Measurements from ENCODE around the gene BRD3. TPM values are rescaled to one million over a fixed set of nuclear protein-coding genes. Genes with fewer than 3 reads are reported as not detected.
"Not testable (repeated sequence)": the region's sequence is repeated elsewhere in the genome, so short reads cannot be mapped to it uniquely, and the experiment has no call there.

The BRD3 gene
- 100 to 1,000 TPM in 1 of 12 donors, 10 to 100 TPM in 11; 45.4 to 418 (median 64.9) TPM for polyA plus RNA-seq (ENCODE audit: insufficient read length in 12 of 12)
- long read RNA-seq, donor 1, partial matches to known transcripts: 0 of 2 reads
- long read RNA-seq, donor 1, other reads (novel, unspliced or antisense): 0 of 2 reads
- long read RNA-seq, donor 2, partial matches to known transcripts: 5 of 5 reads
- long read RNA-seq, donor 2, other reads (novel, unspliced or antisense): 0 of 5 reads
- long read RNA-seq, donor 3, full-length matches to known transcripts: 2 of 9 reads
- long read RNA-seq, donor 3, partial matches to known transcripts: 7 of 9 reads
- long read RNA-seq, donor 3, other reads (novel, unspliced or antisense): 0 of 9 reads
- long read RNA-seq, donor 4, partial matches to known transcripts: 6 of 6 reads
- long read RNA-seq, donor 4, other reads (novel, unspliced or antisense): 0 of 6 reads
- long read RNA-seq, donor 5: 0 reads
- long read RNA-seq, donor 6: 0 reads
- long read RNA-seq, donor 7: 0 reads
- long read RNA-seq, donor 8, full-length matches to known transcripts: 5 of 10 reads
- long read RNA-seq, donor 8, partial matches to known transcripts: 5 of 10 reads
- long read RNA-seq, donor 8, other reads (novel, unspliced or antisense): 0 of 10 reads
- long read RNA-seq, donor 9: 0 reads
- long read RNA-seq, donor 10, full-length matches to known transcripts: 8 of 8 reads
- long read RNA-seq, donor 10, partial matches to known transcripts: 0 of 8 reads
- long read RNA-seq, donor 10, other reads (novel, unspliced or antisense): 0 of 8 reads
- long read RNA-seq, donor 11, full-length matches to known transcripts: 2 of 2 reads
- long read RNA-seq, donor 11, partial matches to known transcripts: 0 of 2 reads
- long read RNA-seq, donor 11, other reads (novel, unspliced or antisense): 0 of 2 reads

GRCh38 chr9:134067904-134068743, at the start of gene BRD3:
Gene BRD3 (minus strand): TSS chr9:134068026. CDS start chr9:134053477, 14,549 bp downstream.
- DNase-seq: peak; percentile 85

GRCh38 chr9:134112561-134112960, 44.7 kb upstream of the BRD3 start:
- DNase-seq: no peak

GRCh38 chr9:134111064-134111463, 43.2 kb upstream of the BRD3 start:
- no peak for DNase-seq

GRCh38 chr9:134103391-134103998, 35.7 kb upstream of the BRD3 start:
- no peak for DNase-seq

GRCh38 chr9:134101623-134102149, 33.9 kb upstream of the BRD3 start:
- no peak for DNase-seq

- not testable (repeated sequence) for DNase-seq
Observed at GRCh38 chr9:134101133-134101532, 33.3 kb upstream of the BRD3 start.

- DNase-seq: no peak
Observed at GRCh38 chr9:134100040-134100439, 32.2 kb upstream of the BRD3 start.

GRCh38 chr9:134099123-134099761, 31.4 kb upstream of the BRD3 start:
- DNase-seq: no peak

- no peak for DNase-seq
Observed at GRCh38 chr9:134089972-134090371, 22.1 kb upstream of the BRD3 start.

GRCh38 chr9:134088063-134088725, 20.4 kb upstream of the BRD3 start:
- DNase-seq: no peak

GRCh38 chr9:134085674-134086073, 17.8 kb upstream of the BRD3 start:
- DNase-seq: no peak

GRCh38 chr9:134083451-134083850, 15.6 kb upstream of the BRD3 start:
- no peak for DNase-seq

- no peak for DNase-seq
Observed at GRCh38 chr9:134076644-134077043, 8.8 kb upstream of the BRD3 start.

GRCh38 chr9:134075689-134076088, 7.9 kb upstream of the BRD3 start:
- not testable (repeated sequence) for DNase-seq

- no peak for DNase-seq
Observed at GRCh38 chr9:134073500-134073899, 5.7 kb upstream of the BRD3 start.

GRCh38 chr9:134072683-134073082, 4.9 kb upstream of the BRD3 start:
- not testable (repeated sequence) for DNase-seq

GRCh38 chr9:134071149-134071548, 3.3 kb upstream of the BRD3 start:
- DNase-seq: no peak

GRCh38 chr9:134069480-134070399, 1.9 kb upstream of the BRD3 start:
- no peak for DNase-seq
